NCI-H748 (cell line): ENCODE results near the gene PCDHB11.
"Not testable (repeated sequence)": the region's sequence is repeated elsewhere in the genome, so short reads cannot be mapped to it uniquely, and the experiment has no call there.

Experiments used
- DNase-seq: peaks from one replicate; lab custom pipeline; 2025; ENCODE audit not compliant: unreplicated experiment; lab: John Stamatoyannopoulos, UW

The PCDHB11 gene

DNA sequence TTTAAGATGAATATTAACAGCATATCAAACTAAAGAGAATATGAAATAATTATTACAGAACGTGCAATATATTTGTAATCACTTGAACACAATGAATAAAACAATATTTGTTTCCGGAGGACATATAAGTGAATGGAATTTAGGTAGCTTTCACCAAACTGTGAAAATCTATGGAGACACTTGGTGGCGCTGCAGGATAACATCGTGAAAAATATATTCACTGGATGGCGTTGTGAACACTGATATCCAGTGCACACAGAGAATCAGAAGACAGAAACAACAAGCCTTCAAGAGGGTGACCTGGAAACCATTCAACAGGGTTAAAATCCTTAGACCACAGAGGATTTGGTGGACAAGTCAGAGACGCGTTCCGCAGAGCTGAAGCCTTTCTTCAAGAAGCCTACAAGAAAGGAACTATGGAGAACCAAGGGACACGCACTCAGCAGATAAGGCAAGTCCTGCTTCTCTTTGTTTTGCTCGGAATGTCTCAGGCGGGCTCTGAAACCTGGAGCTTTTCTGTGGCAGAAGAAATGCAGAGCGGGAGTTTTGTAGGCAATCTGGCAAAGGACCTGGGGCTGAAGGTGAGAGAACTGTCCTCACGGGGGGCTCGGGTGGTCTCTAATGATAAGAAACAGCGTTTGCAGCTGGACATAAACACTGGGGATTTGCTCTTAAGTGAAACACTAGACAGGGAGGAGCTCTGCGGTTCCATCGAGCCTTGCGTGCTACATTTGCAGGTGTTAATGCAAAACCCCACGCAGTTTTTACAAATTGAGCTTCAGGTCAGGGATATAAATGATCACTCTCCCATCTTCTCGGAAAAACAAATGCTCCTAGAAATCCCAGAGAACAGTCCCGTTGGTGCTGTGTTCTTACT is at the start of gene PCDHB11:
Gene PCDHB11, plus strand, starts transcription at position 269 of the 877 bp plus-strand sequence. Its CDS starts 148 bp downstream, at position 417.
- DNase-seq, result peak; percentile 86

DNA sequence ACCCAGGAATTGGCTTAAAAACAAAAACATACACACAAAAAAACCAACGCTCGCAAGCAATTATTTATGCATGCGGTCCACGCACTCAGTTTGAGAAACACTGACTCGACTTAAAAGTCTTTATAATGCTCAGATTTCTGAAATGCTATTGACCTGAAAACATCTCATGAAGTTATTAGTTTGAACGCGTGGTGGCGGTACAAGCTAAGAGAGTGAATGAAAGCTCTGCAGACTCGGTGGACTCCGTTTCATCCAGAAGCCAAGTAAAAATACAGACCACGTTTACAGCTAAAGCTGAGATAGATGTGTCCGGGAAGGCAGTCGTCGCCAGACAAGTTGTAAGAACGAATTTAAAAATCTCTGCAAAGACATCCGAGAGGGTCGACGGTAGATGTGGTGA is 49.6 kb upstream of the PCDHB11 start, which contains the start of gene PCDHB6:
Gene PCDHB6, plus strand, starts transcription at position 246 of the 400 bp plus-strand sequence. CDS start 201 bp downstream, outside the sequence.
- peak; percentile 78 for DNase-seq

DNA sequence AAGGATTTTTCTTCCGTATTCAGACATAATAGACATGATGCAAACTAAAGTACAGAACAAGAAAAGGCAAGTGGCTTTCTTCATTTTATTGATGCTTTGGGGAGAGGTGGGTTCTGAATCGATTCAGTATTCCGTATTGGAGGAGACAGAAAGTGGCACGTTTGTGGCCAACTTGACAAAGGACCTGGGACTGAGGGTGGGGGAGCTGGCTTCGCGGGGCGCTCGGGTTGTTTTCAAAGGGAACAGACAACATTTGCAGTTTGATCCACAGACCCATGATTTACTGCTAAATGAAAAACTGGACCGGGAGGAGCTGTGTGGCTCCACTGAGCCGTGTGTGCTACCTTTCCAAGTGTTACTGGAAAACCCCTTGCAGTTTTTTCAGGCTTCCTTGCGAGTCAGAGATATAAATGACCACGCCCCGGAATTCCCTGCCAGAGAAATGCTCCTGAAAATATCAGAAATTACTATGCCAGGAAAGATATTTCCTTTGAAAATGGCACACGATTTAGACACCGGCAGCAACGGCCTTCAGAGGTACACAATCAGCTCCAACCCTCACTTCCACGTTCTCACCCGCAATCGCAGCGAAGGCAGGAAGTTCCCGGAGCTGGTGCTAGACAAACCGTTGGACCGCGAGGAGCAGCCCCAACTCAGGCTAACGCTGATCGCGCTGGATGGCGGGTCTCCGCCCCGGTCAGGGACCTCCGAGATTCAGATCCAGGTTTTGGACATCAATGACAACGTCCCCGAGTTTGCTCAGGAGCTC is 49.0 kb upstream of the PCDHB11 start:
- DNase-seq, result no peak

DNA sequence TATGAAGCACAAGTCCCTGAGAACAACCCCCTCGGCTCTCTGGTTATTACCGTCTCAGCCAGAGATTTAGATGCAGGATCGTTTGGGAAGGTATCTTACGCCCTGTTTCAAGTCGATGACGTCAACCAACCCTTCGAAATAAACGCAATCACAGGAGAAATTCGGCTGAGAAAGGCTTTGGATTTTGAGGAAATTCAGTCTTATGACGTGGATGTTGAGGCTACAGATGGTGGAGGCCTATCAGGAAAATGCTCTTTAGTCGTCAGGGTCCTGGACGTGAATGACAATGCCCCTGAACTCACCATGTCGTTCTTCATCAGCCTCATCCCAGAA is 48.5 kb upstream of the PCDHB11 start:
- DNase-seq, result no peak

DNA sequence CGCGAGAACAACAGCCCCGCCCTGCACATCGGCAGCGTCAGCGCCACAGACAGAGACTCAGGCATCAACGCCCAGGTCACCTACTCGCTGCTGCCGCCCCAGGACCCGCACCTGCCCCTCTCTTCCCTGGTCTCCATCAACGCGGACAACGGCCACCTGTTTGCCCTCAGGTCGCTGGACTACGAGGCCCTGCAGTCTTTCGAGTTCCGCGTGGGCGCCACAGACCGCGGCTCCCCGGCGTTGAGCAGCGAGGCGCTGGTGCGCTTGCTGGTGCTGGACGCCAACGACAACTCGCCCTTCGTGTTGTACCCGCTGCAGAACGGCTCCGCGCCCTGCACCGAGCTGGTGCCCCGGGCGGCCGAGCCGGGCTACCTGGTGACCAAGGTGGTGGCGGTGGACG is 47.8 kb upstream of the PCDHB11 start:
- DNase-seq, result not testable (repeated sequence)

DNA sequence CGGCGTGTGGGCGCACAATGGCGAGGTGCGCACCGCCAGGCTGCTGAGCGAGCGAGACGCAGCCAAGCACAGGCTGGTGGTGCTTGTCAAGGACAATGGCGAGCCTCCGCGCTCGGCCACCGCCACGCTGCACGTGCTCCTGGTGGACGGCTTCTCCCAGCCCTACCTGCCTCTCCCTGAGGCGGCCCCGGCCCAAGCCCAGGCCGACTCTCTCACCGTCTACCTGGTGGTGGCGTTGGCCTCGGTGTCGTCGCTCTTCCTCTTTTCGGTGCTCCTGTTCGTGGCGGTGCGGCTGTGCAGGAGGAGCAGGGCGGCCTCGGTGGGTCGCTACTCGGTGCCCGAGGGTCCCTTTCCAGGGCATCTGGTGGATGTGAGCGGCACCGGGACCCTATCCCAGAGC is 47.3 kb upstream of the PCDHB11 start:
- not testable (repeated sequence) for DNase-seq

DNA sequence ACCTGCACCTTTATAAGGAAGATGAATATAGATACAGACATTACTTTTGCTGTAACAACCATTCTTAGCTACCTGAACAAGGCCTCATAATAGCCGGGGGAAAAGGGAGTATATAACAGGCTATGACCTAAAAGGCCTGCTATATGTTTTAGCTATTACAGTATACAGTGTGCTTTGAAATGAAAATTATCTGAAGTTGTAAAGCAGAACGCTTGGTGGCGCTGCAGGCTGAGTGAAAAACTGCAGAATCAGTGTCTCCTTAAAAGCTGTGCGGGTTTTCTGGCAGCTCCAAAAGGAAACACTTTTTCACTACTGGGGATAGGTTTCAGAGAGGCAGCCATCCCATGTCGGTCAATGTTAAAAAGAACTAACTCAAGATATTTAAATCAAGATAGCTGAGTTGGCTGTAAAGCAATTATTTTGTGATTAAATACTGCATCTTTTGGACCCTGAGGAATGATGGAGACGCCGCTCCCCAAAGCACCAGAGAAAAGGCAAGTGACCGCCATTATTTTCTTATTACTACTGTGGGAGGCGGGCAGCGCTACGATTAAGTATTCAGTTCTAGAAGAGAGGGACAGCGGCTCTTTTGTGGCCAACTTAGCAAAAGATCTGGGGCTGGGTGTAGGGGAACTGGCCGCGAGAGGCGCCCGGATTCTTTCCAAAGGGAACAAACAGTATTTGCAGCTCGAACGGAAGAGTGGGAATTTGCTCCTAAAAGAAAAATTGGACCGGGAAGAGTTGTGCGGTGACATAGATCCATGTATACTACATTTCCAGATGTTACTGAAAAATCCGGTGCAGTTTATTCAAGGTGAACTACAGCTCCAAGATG is 43.7 kb upstream of the PCDHB11 start:
- peak; percentile 87 for DNase-seq

DNA sequence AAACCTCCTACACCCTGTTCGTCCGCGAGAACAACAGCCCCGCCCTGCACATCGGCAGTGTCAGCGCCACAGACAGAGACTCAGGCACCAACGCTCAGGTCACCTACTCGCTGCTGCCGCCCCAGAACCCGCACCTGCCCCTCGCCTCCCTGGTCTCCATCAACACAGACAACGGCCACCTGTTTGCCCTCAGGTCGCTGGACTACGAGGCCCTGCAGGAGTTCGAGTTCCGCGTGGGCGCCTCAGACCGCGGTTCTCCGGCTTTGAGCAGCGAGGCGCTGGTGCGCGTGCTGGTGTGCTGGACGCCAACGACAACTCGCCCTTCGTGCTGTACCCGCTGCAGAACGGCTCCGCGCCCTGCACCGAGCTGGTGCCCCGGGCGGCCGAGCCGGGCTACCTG is 42.1 kb upstream of the PCDHB11 start:
- DNase-seq, result not testable (repeated sequence)

DNA sequence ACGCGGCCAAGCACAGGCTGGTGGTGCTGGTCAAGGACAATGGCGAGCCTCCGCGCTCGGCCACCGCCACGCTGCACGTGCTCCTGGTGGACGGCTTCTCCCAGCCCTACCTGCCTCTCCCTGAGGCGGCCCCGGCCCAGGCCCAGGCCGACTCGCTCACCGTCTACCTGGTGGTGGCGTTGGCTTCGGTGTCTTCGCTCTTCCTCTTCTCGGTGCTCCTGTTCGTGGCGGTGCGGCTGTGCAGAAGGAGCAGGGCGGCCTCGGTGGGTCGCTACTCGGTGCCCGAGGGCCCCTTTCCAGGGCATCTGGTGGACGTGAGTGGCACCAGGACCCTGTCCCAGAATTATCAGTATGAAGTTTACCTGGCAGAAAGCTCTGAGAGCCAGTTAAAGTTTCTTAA is 41.5 kb upstream of the PCDHB11 start:
- not testable (repeated sequence) for DNase-seq

DNA sequence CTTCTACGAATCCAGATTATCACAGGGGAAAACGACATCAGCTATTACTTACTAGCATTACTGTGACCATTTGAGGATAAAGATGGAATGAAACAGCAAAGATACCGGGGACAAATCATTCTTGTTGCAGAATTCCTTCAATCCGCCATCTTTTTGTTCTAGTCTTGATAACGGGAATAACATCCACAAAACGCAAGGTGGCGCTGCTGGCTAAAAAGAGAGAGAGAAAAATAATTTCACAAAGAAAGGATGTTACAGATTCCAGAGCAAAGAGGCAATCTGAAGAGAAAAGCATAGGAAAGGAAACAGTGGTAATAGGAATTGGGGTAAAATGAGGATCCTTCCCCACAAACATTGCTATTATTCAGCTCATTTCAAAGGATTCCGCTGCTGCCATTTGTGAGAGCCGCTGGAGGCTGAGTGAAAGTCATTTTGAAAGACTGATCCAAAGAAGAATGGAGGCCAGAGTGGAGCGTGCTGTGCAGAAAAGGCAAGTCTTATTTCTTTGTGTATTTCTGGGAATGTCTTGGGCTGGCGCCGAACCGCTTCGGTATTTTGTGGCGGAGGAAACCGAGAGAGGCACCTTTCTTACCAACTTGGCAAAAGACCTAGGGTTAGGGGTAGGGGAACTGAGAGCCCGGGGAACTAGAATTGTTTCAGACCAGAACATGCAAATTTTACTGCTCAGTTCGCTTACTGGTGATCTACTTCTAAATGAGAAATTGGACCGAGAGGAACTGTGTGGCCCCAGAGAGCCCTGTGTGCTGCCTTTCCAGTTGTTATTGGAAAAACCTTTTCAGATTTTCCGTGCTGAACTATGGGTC is 26.8 kb upstream of the PCDHB11 start, which contains the start of gene PCDHB7:
Gene PCDHB7, plus strand, starts transcription at position 264 of the 824 bp plus-strand sequence. Its CDS starts 192 bp downstream, at position 456.
- peak; percentile 80 for DNase-seq

DNA sequence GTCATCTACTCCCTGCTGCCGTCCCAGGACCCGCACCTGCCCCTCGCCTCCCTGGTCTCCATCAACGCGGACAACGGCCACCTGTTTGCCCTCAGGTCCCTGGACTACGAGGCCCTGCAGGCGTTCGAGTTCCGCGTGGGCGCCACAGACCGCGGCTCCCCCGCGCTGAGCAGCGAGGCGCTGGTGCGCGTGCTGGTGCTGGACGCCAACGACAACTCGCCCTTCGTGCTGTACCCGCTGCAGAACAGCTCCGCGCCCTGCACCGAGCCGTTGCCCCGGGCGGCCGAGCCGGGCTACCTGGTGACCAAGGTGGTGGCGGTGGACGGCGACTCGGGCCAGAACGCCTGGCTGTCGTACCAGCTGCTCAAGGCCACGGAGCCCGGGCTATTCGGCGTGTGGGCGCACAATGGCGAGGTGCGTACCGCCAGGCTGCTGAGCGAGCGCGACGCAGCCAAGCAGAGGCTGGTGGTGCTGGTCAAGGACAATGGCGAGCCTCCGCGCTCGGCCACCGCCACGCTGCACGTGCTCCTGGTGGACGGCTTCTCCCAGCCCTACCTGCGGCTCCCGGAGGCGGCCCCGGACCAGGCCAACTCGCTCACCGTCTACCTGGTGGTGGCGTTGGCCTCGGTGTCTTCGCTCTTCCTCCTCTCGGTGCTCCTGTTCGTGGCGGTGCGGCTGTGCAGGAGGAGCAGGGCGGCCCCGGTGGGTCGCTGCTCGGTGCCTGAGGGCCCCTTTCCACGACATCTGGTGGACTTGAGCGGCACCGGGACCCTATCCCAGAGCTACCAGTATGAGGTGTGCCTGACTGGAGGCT is 24.9 kb upstream of the PCDHB11 start:
- DNase-seq, result not testable (repeated sequence)

DNA sequence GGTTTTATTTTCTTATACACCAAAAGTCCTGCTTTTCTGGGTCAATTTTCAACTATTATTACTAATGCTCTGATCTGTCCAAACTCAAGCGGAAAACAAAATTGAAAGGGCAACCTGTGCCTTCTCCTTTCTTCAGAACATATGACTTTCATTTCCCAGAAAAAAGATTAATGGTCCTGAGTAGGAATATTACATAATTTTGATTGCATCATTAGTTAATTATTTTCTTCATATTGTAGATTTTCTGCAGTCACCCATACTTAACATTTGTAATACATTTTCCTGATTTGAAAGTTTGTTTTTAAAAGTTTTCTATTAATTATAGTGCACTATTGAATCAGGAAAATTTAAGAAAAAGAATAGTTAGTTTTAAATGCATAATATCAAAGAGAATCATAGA is 23.5 kb upstream of the PCDHB11 start:
- DNase-seq, result no peak

DNA sequence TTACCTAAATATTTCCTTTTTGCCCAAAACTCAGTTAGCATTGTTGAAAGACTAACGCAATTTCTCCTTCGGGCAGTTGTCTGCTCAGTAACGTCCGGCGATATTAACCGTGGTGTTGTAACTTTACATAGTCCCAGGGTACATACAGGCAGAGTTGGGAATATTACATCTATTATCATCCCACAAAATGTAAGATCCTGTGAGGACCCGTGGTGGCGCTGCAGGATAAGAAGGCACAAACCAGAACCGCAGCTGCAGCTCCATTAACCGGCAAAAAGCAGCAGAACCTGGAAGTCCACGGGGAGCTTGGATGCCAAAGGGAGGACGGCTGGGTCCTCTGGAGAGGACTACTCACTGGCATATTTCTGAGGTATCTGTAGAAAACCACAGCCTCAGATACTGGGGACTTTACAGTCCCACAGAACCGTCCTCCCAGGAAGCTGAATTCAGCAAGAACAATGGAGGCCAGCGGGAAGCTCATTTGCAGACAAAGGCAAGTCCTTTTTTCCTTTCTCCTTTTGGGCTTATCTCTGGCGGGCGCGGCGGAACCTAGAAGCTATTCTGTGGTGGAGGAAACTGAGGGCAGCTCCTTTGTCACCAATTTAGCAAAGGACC is 21.7 kb upstream of the PCDHB11 start, which contains the start of gene PCDHB8:
Gene PCDHB8, plus strand, starts transcription at position 214 of the 615 bp plus-strand sequence. Its CDS starts 245 bp downstream, at position 459.
- DNase-seq, result peak; percentile 92

DNA sequence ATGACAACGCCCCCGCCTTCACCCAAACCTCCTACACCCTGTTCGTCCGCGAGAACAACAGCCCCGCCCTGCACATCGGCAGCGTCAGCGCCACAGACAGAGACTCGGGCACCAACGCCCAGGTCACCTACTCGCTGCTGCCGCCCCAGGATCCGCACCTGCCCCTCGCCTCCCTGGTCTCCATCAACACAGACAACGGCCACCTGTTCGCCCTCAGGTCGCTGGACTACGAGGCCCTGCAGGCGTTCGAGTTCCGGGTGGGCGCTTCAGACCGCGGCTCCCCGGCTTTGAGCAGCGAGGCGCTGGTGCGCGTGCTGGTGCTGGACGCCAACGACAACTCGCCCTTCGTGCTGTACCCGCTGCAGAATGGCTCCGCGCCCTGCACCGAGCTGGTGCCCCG is 20.1 kb upstream of the PCDHB11 start:
- not testable (repeated sequence) for DNase-seq

DNA sequence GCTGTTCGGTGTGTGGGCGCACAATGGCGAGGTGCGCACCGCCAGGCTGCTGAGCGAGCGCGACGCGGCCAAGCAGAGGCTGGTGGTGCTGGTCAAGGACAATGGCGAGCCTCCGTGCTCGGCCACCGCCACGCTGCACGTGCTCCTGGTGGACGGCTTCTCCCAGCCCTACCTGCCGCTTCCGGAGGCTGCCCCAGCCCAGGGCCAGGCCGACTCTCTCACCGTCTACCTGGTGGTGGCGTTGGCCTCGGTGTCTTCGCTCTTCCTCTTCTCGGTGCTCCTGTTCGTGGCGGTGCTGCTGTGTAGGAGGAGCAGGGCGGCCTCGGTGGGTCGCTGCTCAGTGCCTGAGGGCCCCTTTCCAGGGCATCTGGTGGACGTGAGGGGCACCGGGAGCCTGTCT is 19.6 kb upstream of the PCDHB11 start:
- DNase-seq, result not testable (repeated sequence)

DNA sequence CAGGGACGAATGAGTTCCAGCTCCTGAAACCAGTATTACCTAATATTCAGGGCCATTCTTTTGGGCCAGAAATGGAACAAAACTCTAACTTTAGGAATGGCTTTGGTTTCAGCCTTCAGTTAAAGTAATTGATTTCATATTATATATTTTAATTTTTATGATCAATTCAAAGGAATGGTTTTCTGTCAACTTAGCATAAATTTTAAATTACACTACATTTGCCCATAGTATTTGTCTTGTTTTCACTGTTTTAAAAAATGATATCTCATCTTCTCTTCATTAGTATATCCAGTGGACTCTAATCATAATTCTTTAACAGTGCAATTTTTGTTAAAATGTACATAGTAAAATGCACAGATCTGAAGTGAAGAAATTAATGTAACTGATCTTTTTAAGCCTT is 19.1 kb upstream of the PCDHB11 start:
- DNase-seq, result no peak

DNA sequence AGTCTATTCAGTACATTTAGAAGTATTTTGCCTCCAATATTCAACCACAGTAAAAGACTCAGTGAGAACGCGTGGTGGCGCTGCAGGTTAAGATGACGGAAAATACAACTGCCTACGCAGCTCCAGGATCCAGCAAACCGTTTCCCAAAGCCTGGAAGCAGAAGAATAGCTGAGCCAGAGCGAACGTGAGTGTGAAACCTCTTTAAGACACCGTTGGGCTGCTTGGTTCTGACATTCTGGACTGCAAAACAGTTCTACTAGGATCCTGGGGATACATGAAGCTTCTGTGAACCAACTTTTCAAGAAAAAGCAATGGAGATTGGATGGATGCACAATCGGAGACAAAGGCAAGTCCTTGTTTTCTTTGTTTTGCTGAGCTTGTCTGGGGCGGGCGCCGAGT is 17.2 kb upstream of the PCDHB11 start, which contains the start of gene PCDHB16:
Gene PCDHB16, plus strand, starts transcription at position 140 of the 400 bp plus-strand sequence. Its CDS starts 173 bp downstream, at position 313.
- peak; percentile 60 for DNase-seq

DNA sequence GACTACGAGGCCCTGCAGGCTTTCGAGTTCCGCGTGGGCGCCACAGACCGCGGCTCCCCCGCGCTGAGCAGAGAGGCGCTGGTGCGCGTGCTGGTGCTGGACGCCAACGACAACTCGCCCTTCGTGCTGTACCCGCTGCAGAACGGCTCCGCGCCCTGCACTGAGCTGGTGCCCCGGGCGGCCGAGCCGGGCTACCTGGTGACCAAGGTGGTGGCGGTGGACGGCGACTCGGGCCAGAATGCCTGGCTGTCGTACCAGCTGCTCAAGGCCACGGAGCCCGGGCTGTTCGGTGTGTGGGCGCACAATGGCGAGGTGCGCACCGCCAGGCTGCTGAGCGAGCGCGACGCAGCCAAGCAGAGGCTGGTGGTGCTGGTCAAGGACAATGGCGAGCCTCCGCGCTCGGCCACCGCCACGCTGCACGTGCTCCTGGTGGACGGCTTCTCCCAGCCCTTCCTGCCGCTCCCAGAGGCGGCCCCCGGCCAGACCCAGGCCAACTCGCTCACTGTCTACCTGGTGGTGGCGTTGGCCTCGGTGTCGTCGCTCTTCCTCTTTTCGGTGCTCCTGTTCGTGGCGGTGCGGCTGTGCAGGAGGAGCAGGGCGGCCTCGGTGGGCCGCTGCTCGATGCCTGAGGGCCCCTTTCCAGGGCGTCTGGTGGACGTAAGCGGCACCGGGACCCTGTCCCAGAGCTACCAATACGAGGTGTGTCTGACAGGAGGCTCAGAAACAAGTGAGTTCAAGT is 15.1 kb upstream of the PCDHB11 start:
- DNase-seq, result not testable (repeated sequence)
